Hepatocyte (in vitro differentiated cells): ENCODE results near the gene MAP3K10.

Experiments
- EZH2phosphoT487 ChIP-seq: fragments of 200-600 bp; sonication (generic); IDR thresholded peaks from one replicate; pipeline ENCODE4 v1.6.1; 2018; ENCODE audit warnings: antibody characterized with exemption, mild to moderate bottlenecking, low read depth, moderate library complexity; ENCODE audit not compliant: unreplicated experiment, severe bottlenecking
- TF ChIP-seq, protein P1 (sequence below): fragments of 200-600 bp; sonication (generic); IDR thresholded peaks from 2 replicates; pipeline ENCODE4 v1.5.1; 2016; ENCODE audit warnings: antibody characterized with exemption, mild to moderate bottlenecking; ENCODE audit not compliant: poor library complexity

DNA sequence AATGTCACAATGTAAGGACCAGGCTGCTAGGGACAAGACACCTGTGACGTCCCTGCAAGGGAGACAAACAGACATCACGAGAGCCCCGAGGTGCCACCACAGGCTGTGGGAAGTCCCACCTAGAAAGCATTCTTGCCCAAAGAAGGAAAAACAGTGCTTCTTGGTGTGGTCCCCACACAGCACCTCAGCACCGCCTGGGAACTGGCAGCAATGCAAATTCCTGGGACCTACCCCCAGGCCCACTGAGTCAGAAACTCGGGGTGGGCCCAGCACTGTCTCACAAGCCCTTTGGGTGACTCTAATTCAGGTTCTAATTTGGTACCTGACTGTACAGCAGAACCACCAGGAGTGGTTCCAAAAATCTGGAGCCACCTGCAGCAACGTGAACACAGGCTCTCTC lies 49.1 kb downstream of the MAP3K10 start:
- TF ChIP-seq, protein P1, sequence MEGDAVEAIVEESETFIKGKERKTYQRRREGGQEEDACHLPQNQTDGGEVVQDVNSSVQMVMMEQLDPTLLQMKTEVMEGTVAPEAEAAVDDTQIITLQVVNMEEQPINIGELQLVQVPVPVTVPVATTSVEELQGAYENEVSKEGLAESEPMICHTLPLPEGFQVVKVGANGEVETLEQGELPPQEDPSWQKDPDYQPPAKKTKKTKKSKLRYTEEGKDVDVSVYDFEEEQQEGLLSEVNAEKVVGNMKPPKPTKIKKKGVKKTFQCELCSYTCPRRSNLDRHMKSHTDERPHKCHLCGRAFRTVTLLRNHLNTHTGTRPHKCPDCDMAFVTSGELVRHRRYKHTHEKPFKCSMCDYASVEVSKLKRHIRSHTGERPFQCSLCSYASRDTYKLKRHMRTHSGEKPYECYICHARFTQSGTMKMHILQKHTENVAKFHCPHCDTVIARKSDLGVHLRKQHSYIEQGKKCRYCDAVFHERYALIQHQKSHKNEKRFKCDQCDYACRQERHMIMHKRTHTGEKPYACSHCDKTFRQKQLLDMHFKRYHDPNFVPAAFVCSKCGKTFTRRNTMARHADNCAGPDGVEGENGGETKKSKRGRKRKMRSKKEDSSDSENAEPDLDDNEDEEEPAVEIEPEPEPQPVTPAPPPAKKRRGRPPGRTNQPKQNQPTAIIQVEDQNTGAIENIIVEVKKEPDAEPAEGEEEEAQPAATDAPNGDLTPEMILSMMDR: no peak
- TF ChIP-seq EZH2phosphoT487: no peak
